ENCODE measurements around the gene ABCA13. TPM values are rescaled to one million over a fixed set of nuclear protein-coding genes. Genes with fewer than 3 reads are reported as not detected.
A peak's percentile ranks its signal among the peaks of the same experiment; 100 is the strongest.

ABCA13 gene
- polyA plus RNA-seq, 3 donors, result 0.10 to 0.41 (median 0.37) TPM

DNA sequence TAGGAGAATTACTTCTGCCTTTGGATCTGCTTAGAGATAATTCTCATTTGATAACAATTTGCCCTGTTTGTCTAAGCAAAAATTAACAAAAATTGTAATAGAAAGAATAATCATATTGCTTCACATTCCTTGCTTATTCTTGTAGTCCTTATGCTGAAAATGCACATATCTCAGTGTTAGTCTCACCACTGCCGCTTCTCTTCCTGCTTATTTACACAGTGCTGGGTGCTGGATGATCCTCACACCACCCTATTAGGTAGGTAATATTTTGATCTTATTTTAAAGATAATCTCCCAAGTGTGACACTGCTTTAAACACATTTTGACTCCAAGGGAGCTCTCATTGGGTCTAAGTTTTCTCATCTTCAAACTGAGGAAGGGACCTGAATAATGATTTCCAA lies 46.0 kb downstream of the ABCA13 start:
- no peak for TF ChIP-seq CTCF (IDR thresholded peaks at IDR 0.05)
- no peak for DNase-seq
- Mint-ChIP-seq H3K4me1 (no peaks in the 10 kb centered on the region), H3K36me3 (peaks cover 0 to 2% of the 10 kb centered on the region in 2 donors), H3K27me3 (ENCODE audit: low read depth in 3 of 3) (peaks cover 0 to 3% (median 0%) of the 10 kb centered on the region in 3 donors), H3K4me3 (no peak overlapping the region), H3K27ac (peak overlapping the region in 1 of 7 donors; percentile 16), H3K9me3 (peaks cover 0 to 3% (median 2%) of the 10 kb centered on the region in 7 donors)
- H2AFZ ChIP-seq (ENCODE audit: insufficient read depth, low read depth, low read length, poor library complexity, severe bottlenecking), result no peak overlapping the region
- H4K20me1 ChIP-seq (ENCODE audit: insufficient read depth, low read length), result no peaks in the 10 kb centered on the region
- H3K79me2 ChIP-seq (ENCODE audit: insufficient read depth, low read length), result no peaks in the 10 kb centered on the region
- no peaks in the 10 kb centered on the region for H3K27me3 ChIP-seq (ENCODE audit: control insufficient read depth in 2 of 2, insufficient read depth in 2 of 2, low read length in 2 of 2)
- H3K4me3 ChIP-seq (replicated peaks in 1 of 3; ENCODE audit: low read depth in 2 of 3, low read length in 3 of 3), result no peak overlapping the region
- H3K4me2 ChIP-seq (replicated peaks; ENCODE audit: extremely low read depth, low read length, poor library complexity, severe bottlenecking), result no peak overlapping the region
- WGBS (ENCODE audit: insufficient coverage), result no CpG with 5 or more reads among the region's 1 CpG
- no peaks in the 10 kb centered on the region for H3K36me3 ChIP-seq (replicated peaks in 1 of 2; ENCODE audit: control insufficient read depth in 1 of 2, insufficient read depth in 2 of 2, low read length in 2 of 2)
- no peaks in the 10 kb centered on the region for H3K9me3 ChIP-seq (replicated peaks in 1 of 2; ENCODE audit: control insufficient read depth in 1 of 2, insufficient read depth in 1 of 2, low read length in 2 of 2)
- no peaks in the 10 kb centered on the region for H3K4me1 ChIP-seq (ENCODE audit: control insufficient read depth in 1 of 2, insufficient read depth in 2 of 2, low read length in 2 of 2)
- H3K27ac ChIP-seq (ENCODE audit: low read depth in 1 of 2, low read length in 2 of 2), result no peak overlapping the region
- no peak overlapping the region for H3K9ac ChIP-seq (ENCODE audit: insufficient read depth, low read length, poor library complexity, severe bottlenecking)
- intact Hi-C loops (cut with micrococcal nuclease), result no loop called here

GRCh38 chr7:48217753-48218152 lies 46.5 kb downstream of the ABCA13 start:
- H3K36me3 ChIP-seq (replicated peaks in 1 of 2; ENCODE audit: control insufficient read depth in 1 of 2, insufficient read depth in 2 of 2, low read length in 2 of 2), result no peaks in the 10 kb centered on the region
- Mint-ChIP-seq H3K36me3 (peaks cover 0 to 2% of the 10 kb centered on the region in 2 donors), H3K4me1 (no peaks in the 10 kb centered on the region), H3K27me3 (ENCODE audit: low read depth in 3 of 3) (peaks cover 0 to 3% (median 0%) of the 10 kb centered on the region in 3 donors), H3K27ac (no peak overlapping the region), H3K4me3 (no peak overlapping the region), H3K9me3 (peaks cover 0 to 3% (median 2%) of the 10 kb centered on the region in 7 donors)
- TF ChIP-seq CTCF (IDR thresholded peaks at IDR 0.05), result no peak
- H3K27me3 ChIP-seq (ENCODE audit: control insufficient read depth in 2 of 2, insufficient read depth in 2 of 2, low read length in 2 of 2), result no peaks in the 10 kb centered on the region
- H3K4me3 ChIP-seq (replicated peaks in 1 of 3; ENCODE audit: low read depth in 2 of 3, low read length in 3 of 3), result no peak overlapping the region
- no peak overlapping the region for H2AFZ ChIP-seq (ENCODE audit: insufficient read depth, low read depth, low read length, poor library complexity, severe bottlenecking)
- no peak overlapping the region for H3K9ac ChIP-seq (ENCODE audit: insufficient read depth, low read length, poor library complexity, severe bottlenecking)
- no peaks in the 10 kb centered on the region for H3K4me1 ChIP-seq (ENCODE audit: control insufficient read depth in 1 of 2, insufficient read depth in 2 of 2, low read length in 2 of 2)
- no peaks in the 10 kb centered on the region for H3K79me2 ChIP-seq (ENCODE audit: insufficient read depth, low read length)
- no peaks in the 10 kb centered on the region for H4K20me1 ChIP-seq (ENCODE audit: insufficient read depth, low read length)
- no peak for DNase-seq
- H3K27ac ChIP-seq (ENCODE audit: low read depth in 1 of 2, low read length in 2 of 2), result no peak overlapping the region
- no peak overlapping the region for H3K4me2 ChIP-seq (replicated peaks; ENCODE audit: extremely low read depth, low read length, poor library complexity, severe bottlenecking)
- intact Hi-C loops (cut with micrococcal nuclease), result no loop called here
- H3K9me3 ChIP-seq (replicated peaks in 1 of 2; ENCODE audit: control insufficient read depth in 1 of 2, insufficient read depth in 1 of 2, low read length in 2 of 2), result no peaks in the 10 kb centered on the region
